ENCODE measurements around the gene FBLN2. TPM values are rescaled to one million over a fixed set of nuclear protein-coding genes. Genes with fewer than 3 reads are reported as not detected.

Gene FBLN2
- total RNA-seq, 2 experiments from 2014 or later: 8.4 to 13.7 TPM

- ChIA-PET POLR2A (no interaction called here), CTCF (interaction anchor here (0.8 kb wide), 1 partner anchor 69 kb away, joined by 3 read pairs; no protein-coding TSS in a partner anchor)
- ATAC-seq (no peak), DNase-seq (no peak)
- H3K4me1 Mint-ChIP-seq (ENCODE audit: low read depth): peaks cover 12% of the 10 kb centered on the region
- no peaks in the 10 kb centered on the region for H3K36me3 Mint-ChIP-seq (ENCODE audit: low read depth)
- TF ChIP-seq CTCF (IDR thresholded peaks at IDR 0.05): no peak
- H3K4me3 Mint-ChIP-seq: no peak overlapping the region
- intact Hi-C loops (cut with micrococcal nuclease): no loop called here
- no peaks in the 10 kb centered on the region for H3K9me3 Mint-ChIP-seq
- no peaks in the 10 kb centered on the region for H3K27me3 Mint-ChIP-seq
- no peak overlapping the region for H3K27ac Mint-ChIP-seq
Observed at GRCh38 chr3:13565581-13566452, 16.9 kb downstream of the FBLN2 start.

- H3K9me3 Mint-ChIP-seq: no peaks in the 10 kb centered on the region
Observed at GRCh38 chr3:13566453-13566748, 17.5 kb downstream of the FBLN2 start.

DNA sequence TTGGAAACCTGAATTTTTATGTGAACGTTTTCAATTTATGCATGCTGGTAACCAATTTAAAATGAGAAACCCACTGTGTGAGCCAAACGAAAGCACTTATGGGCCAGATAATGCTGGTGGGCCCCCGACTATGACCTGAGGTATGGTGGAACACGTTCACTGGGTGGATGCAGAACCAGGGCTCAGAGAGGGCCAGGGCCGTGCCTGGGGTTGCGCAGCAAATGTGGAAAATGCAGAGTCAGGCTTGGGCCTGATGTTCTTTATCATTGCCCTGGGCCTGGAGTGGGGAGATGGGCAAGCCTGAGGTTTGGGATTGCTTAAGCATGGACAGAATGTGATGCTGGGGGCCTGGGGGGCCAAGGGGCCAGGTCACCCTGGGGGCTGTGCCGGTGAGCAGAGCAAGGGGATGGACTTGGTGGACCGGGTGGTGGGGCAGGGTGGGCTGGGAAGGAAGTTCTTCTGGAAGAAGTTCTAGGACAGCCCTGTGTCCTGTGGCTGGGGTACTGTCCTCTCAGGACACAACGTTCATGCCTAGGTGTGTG lies 17.9 kb downstream of the FBLN2 start:
- Mint-ChIP-seq H3K27ac (no peak overlapping the region), H3K36me3 (ENCODE audit: low read depth) (no peaks in the 10 kb centered on the region), H3K4me3 (no peak overlapping the region), H3K4me1 (ENCODE audit: low read depth) (peaks cover 12% of the 10 kb centered on the region), H3K9me3 (no peaks in the 10 kb centered on the region), H3K27me3 (no peaks in the 10 kb centered on the region)
- DNase-seq (no peak), ATAC-seq (no peak)
- ChIA-PET POLR2A (interaction anchor here (0.6 kb wide), 1 partner anchor 34 kb away, joined by 3 read pairs; no protein-coding TSS in a partner anchor), CTCF (interaction anchor here (0.8 kb wide), 1 partner anchor 70 kb away, joined by 3 read pairs; no protein-coding TSS in a partner anchor)
- TF ChIP-seq CTCF (IDR thresholded peaks at IDR 0.05): no peak
- intact Hi-C loops (cut with micrococcal nuclease): no loop called here

More at GRCh38 chr3:13566453-13566748, 17.5 kb downstream of the FBLN2 start:
- Mint-ChIP-seq H3K27ac (no peak overlapping the region), H3K36me3 (ENCODE audit: low read depth) (no peaks in the 10 kb centered on the region), H3K27me3 (no peaks in the 10 kb centered on the region), H3K4me3 (no peak overlapping the region), H3K4me1 (ENCODE audit: low read depth) (peaks cover 12% of the 10 kb centered on the region)
- intact Hi-C loops (cut with micrococcal nuclease): no loop called here
- no peak for ATAC-seq
- POLR2A ChIA-PET: interaction anchor here (0.6 kb wide), 1 partner anchor 34 kb away, joined by 3 read pairs; no protein-coding TSS in a partner anchor
- CTCF ChIA-PET: interaction anchor here (0.8 kb wide), 1 partner anchor 70 kb away, joined by 3 read pairs; no protein-coding TSS in a partner anchor
- no peak for DNase-seq
- TF ChIP-seq CTCF (IDR thresholded peaks at IDR 0.05): no peak

DNA sequence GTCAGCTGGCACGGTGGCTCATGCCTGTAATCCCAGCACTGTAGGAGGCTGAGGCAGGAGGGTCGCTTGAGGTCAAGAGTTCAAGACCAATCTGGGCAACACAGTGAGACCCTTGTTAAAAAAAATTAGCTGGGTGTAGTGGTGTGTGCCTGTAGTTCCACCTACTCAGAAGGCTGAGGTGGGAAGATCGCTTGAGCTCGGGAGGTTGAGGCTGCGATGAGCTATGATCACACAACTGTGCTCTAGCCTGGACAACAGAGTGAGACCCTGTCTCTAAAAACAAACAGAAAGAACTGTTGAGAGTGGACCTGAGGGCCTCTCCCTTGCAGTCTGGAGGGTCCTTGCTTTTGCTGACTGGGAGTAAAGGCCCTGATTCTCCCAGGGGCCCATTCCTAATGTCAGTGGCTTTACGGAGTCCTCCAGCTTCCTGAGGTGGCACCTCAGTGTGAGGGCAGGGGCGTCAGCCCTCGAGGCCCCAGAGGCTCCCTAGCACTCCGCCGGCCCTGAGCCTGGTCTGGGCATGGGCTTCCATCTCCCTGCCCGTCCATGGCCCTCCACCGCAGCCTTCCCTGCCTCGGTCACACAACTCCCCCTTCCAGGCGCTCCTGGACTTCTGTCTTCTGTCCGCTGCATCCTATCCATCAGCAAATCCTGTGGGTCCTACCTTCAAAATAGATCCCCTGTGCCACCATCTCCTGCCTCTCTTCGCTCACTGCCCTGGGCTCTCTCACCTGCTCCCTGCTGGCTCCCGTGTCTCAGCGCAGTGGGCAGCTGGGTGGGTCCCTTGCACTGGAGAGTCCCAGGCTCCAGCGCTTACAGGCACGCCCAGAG lies 19.0 kb downstream of the FBLN2 start:
- no peaks in the 10 kb centered on the region for H3K9me3 Mint-ChIP-seq
- no peak overlapping the region for H3K4me3 Mint-ChIP-seq
- TF ChIP-seq CTCF (IDR thresholded peaks at IDR 0.05): no peak
- no peaks in the 10 kb centered on the region for H3K27me3 Mint-ChIP-seq
- H3K36me3 Mint-ChIP-seq (ENCODE audit: low read depth): no peaks in the 10 kb centered on the region
- intact Hi-C loops (cut with micrococcal nuclease): no loop called here
- H3K27ac Mint-ChIP-seq: no peak overlapping the region
- ChIA-PET POLR2A (no interaction called here), CTCF (no interaction called here)
- ATAC-seq (no peak), DNase-seq (no peak)
- H3K4me1 Mint-ChIP-seq (ENCODE audit: low read depth): peaks cover 12% of the 10 kb centered on the region

Data from activated CD8-positive, alpha-beta T cell treated with anti-CD3 and anti-CD28 coated beads for 36 hours (primary cell).